Stimulated activated CD8-positive, alpha-beta memory T cell treated with anti-CD3 and anti-CD28 coated beads, Interleukin-4, amount 100 ng/mL, for 24 hours (primary cell): ENCODE data around the gene RPAIN.
A peak's percentile ranks its signal among the peaks of the same experiment; 100 is the strongest.
"Not testable (repeated sequence)": the region's sequence is repeated elsewhere in the genome, so short reads cannot be mapped to it uniquely, and the experiment has no call there.

Experiments
- DNase-seq: peaks from one replicate; pipeline ENCODE4 v3.0.0-alpha.2; 2020; ENCODE audit warnings: low read depth

Gene RPAIN

DNA sequence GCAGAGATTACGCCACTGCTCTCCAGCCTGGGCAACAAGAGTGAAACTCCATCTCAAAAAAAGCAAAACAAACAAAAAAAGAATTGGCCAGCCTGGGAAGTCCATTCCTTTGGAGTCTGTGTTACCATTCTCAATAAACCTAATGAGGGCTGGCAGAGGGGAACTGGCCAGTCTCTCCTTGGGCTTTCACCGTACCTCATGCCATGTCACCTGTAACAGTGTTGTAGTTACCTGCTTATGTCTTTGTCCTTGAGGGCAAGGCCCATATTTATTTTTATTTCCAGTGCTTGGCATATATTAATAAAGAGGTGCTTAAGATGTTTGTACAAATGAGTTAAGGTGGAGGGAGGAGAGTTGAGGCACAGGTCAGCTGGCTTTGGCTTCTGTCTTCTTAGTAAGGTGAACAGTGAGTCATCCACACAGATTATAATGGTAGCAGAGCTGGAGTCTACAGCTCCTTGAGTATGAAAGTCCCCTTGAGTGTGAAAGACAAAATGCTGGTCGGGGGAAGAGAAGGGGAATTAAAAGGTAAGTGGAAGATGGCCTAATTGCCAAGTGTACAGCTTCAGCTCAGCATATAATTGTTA is 10.5 kb downstream of the RPAIN start:
- DNase-seq, result no peak

DNA sequence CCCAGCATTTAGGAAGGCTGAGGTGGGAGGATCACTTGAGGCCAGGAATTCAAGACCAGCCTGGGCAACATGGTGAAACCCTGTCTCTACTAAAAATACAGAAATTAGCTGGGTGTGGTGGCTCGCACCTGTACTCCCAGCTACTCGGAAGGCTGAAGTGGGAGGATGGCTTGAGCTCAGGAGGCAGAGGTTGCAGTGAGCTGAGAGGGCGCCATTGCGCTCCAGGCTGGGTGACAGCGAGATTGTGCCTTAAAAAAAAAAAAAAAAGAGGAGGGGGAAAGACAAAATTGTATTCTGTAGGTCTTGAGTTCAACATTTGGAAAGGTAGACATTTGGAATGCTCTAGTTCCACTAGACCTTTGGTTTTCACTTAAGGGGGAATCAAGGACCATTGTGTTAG is 11.3 kb downstream of the RPAIN start:
- DNase-seq, result not testable (repeated sequence)

DNA sequence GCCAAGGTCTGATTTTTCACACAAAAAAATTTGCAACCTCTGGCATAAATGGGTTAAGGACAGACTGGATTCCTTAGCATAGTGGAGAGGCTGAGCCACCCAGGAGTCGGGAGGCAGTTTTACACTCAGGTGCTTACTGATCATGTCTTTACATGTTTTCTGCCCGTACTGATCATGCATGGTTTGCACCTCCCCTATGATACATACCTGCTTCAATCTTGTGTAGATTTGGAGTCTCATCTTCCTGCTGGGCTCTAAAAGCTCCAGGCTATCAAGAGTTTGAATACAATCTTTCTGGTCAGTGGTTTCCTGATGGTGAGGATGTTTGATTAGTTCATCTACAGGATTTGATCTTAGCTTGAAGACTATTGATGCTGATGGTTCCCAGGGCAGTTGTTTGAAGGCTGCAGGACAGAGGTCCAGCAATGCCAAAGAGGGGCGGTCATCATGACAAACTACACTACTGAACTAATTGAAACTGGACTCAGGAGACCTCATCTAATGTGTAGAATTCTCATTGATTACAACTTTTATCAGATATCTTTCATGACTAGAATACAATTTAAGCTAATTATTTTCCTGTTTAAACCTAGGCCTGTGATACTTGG is 12.1 kb downstream of the RPAIN start:
- DNase-seq, result no peak

DNA sequence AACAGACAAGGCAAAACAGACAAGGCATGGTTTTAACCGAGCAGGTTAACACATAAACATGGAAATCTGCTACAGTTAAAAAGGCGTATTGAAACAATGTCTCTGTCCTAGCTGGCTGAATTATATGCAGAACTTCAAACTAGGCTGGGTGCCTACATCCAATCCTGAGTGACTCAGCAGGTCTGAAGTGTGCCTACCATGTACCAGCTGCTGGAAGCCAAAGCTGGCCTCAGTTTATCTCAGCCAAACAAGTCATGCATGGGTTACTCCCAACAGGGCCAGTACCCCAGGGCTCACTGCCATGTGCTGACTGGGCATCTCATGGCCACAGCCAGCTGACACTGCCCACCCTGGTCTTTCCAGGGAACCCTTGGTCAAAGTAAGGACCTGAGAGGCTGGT is 15.0 kb downstream of the RPAIN start:
- DNase-seq, result no peak

DNA sequence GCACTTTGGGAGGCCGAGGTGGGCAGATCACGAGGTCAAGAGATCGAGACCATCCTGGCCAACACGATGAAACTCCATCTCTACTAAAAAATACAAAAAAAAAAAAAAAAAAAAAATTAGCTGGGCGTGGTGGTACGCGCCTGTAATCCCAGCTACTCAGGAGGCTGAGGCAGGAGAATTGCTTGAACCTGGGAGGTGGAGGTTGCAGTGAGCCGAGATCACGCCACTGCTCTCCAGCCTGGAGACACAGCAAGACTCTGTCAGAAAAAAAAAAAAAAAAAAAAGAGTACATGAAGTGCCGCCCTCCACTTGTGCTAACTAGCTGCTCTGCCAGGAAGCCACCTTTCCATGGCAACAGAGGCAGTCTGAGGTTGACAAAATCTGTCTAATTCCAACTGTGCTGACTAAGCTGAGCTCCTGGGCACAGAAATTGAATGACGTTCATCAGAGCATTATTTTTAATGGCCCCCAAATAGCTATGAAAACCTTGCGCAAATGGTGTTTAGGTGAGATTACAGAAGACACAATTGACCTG is 15.9 kb downstream of the RPAIN start:
- not testable (repeated sequence) for DNase-seq

DNA sequence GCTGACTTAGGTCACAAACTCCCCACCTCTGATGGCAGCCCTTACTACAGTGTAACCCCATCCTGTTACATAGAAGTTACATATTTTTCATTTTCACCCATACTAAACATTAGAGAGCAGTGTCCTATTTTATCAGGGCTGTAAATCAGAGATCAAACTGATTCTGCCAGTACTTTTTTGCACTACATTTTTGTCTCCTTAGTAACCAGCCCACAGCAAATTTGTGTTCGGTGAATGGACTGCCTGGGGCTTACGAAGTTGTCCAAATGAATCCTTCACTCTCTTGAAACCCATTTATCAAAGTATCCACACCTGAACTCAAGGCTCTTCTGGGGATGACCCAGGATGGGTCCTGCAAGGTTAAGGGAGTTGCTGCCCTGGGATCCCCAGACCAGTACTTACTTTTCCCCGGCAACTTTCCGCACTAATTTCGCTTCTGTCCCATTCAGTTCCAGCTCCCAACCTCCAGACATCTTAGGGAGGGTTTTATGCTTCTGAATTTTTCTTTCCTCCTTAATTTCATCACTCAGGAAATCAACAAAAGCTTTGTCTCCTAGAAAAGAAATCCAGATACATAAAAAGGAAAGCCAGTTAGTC is 17.8 kb downstream of the RPAIN start:
- DNase-seq, result no peak

DNA sequence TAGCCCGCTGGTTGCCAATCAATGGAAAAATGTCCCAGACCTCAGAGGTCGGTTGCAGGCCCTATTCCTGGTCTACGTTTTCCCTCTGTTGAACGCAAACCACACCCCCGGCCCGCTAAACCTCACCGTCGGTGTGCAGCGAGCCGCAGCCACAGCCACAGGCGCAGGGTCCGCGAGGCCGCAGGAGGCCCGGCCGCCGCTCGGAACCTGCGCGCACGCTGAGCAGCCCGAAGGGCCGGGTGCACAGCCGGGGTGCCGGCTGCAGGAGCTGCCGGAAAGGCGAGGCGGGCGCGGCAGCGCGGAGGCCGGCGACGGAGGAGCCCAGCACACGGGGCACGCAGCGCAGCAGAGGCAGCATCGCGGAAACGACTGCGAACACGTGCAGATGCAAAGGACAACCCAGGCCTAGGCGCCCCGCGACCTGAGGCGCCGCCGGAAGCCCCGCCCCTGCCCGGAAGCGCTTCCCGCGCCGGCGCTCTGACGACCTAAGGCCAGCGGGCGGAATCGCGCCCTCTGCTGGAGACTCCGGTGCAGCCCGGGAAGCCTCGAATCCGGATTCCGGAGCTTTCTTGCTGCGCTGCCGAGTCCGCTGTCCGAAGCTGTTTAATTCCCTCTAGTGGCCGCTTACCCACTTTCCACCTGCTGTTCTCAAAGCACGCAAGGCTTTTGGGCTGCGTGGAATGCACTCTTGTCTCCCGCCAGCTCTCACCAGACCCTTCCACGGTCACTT is 18.9 kb downstream of the RPAIN start, which contains the start of gene C1QBP:
Gene C1QBP, minus strand, starts transcription at position 440 of the 730 bp plus-strand sequence. Its CDS starts 82 bp downstream, at position 358.
- DNase-seq, result peak; percentile 88

DNA sequence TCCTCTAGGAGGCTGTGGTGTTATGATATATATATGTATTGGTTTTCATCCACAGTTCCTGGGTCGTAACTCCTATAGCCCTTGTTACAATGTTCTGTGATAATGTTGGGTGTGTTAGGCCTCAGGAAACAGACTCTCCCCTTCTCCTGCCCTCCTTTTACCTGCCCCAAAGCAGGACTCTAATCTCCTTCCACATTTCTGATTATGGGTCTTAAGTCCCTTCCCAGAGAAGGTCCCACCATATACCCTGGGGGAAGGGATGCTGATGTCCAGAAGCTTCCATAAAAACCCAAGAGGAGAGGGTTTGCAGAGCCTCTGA is 19.4 kb downstream of the RPAIN start:
- DNase-seq, result no peak

DNA sequence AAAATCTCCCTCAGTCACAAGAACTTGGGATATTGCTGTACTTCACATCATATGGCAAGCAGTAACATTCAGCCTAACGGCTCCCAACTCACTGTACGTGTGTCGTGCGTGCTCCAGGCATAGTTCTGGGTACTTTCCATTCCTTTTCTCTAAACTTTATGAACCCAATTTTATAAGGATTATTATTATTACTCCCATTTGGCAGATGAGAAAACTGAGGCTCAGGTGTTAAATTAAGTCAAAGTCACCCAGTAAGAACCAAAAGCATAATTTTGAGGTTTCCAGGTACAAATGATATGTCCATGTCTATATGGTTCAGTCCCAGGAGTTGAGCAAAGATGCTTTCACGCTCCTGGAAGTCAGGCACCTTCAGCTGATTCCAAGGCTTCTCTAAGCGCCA is 23.7 kb downstream of the RPAIN start:
- DNase-seq, result no peak

DNA sequence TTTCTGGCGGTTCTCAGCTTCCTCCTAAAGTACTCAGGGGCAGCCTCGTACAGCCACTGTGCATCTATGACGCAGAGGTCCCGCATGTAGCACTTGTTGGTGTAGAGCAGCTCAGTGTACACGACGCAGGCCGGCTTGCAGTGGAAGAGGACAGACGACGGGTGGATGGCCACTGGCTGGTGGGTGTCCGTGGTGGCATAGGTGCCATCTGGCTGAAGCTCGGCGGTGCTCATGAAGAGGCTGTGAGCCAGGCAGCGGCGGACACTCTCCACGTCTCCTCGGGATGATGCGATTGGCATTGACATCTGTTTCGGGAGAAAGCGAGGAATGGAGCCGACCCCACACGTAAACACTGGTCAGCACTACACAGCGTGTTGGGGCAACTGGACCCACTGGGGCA is 24.2 kb downstream of the RPAIN start:
- DNase-seq, result no peak

DNA sequence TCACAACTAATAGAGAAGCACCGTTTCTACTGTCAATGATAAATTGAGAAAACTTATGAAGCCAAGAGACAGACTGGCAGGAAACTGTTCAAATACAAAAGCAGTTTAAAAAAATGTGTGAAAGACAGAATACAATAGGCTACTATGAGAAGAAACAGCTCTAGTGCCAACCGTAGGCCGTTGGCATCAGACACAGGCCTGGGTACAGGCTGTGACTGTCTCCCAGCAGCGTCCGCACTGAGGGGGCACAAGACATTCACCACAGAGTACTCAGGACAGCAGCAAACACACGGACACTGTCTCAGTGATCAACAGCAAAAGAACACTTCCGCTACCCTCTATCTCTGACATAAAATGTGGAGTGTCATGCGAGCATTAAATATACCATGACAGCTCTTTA is 26.8 kb downstream of the RPAIN start:
- no peak for DNase-seq

DNA sequence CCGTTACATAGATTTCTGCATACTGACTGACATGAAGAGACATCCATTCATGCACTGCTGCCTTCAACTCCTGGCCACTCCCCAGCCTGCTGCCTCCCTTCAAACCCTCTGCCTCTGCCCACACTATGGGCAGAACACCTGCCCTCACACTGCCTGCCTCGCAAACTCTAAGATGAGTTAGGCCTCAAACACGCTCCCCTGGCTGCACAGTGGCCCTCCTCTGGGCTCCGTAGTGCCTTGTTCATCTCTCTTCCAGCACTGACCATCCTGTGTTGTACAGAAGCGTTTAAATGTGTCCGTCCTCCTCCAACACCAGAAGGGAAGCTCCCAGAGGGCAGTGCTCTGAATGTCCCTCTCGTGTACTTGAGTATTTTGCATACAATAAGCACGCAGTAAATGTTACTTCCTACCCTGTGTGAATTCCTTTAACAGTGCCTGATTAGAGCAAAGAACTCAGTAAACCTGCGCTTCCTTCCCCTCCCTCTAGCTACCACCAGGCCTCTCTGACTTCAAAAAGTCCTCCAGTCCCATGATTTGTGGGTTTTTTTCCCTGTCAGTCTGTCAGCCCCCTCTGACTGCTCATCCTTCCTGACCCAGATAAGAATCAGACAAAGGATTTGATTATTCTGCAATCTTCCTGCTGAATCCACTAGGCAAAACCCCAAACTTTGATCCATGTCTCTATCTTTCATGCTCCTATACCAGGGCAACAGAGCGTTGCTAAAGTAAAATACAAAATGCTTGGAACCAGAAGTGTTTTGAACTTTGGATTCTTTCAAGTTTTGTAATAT is 44.9 kb downstream of the RPAIN start:
- DNase-seq, result no peak

DNA sequence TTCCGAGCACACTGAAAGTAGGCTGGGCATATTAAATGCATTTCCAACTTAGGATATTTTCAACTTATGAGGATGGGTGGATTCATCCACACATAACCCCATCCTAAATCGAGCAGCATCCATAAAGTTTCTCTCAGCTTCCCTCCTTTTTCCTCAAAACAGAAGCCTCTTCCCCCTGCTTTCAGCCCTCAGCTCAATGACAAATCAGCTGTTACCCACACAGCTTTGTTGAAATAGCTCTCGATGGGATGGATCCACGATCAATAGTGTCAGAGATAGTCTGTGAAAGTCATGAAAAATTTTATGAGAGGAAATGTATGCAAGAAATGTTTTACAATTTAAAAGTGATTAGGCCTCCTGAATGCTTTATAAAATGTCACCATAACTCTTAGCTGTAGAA is 46.3 kb downstream of the RPAIN start:
- no peak for DNase-seq

DNA sequence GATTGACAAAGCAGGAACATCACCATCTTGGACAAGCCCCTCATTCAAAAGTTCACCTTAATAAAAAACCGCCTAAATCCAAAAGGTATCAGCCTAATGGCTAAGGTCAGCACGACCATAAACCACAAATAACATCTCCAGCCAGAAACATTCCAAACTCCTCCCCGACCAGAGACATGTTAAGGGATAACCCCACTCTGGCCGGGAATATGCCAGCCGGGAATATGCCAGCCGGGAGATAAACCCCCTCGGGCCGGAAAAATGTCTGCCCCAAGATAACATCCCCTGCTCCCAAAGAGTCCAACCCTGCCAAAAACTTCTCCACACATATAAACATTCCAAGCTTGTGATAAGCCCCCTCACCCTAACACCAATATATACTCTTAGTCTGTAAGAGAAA is 47.4 kb downstream of the RPAIN start:
- no peak for DNase-seq

DNA sequence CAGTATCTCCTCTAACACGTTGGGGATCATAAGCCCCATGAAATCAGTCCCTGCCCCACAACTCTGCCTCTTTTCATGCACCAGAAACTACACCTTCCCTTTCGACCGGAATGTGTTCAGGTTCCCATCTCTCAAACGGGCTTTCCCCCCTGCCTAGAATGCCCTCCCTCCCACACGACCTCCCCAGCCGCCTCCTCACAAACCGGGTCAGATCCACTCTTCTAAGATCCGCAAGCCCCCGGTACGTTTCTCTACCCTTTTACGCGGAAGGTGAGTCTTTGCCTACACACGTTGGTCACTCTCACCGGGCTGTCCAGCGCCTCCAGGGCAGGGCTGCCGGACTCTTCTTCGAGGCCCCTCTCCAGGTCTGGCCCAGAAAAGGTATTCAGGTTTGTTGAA is 48.1 kb downstream of the RPAIN start:
- DNase-seq, result no peak

DNA sequence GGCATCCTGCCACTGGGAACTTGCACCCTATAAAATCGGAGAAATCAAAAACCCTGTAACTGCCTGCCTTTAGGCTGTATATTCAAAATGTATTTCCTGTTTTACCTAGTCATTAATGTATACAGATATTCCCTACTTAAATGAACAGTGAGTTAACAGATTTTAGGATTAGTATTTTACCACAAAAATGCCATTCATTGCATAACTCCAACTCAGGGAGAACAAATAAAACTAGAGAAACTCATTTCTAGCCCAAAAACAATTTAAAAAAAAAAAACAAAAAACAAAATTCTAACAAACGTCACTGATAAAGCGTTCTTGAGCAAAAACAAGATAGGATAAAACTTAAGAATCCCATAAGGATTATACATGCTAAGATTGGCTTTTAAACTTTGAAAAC is 52.5 kb downstream of the RPAIN start:
- no peak for DNase-seq

DNA sequence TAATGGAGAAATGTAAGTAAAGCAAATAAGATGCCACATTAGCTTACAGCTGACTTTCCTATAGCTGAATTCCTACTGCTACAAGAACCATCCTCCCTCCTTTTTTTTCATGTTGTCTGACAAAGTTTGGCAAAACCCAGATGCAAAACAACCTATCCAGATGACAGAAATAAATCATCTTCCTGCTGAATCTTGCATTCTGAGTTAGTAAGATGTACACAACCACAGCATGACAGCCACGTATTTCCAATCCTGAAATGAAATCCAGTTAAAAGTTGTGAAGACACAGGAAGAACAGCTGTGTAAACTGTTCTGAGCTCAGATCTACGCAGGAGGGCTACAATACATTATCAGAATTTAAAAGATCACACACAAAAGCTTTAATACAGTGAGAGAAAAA is 53.9 kb downstream of the RPAIN start:
- no peak for DNase-seq

DNA sequence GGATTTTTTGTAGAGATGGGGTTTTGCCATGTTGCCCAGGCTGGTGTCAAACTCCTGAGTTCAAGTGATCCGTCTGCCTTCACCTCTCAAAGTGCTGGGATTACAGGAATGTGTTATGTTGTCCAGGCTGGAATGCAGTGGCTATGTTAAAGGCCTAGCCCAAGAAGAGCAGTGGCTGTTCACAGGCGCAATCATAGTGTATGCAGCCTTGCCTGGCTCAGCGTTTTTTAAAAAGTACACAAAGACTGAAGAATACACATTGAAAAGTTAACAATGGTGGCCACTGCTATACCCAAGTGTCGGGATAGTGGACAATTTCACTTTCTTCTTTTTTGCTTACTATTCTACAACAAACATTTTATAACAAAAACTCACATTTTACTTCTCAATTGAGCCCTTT is 59.0 kb downstream of the RPAIN start:
- DNase-seq, result no peak

DNA sequence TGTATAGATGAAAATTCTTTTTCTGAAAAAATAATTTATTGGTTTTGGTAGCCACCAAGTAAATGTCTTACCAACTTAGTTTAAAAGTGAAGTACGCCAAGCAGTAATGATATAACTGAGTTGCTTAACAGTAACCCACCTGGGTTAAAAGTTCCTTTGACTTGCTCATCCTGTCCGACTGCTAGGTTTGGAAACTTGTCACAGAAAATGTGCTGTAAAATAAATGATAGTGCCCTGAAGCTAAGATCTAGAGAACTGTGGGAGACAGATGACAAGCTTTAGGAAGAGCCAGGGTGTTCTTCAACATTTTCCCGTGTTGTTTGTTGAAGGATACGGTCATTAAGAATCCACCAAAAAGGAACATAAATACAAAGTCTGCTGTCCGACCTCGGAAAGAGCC is 61.0 kb downstream of the RPAIN start:
- DNase-seq, result no peak

DNA sequence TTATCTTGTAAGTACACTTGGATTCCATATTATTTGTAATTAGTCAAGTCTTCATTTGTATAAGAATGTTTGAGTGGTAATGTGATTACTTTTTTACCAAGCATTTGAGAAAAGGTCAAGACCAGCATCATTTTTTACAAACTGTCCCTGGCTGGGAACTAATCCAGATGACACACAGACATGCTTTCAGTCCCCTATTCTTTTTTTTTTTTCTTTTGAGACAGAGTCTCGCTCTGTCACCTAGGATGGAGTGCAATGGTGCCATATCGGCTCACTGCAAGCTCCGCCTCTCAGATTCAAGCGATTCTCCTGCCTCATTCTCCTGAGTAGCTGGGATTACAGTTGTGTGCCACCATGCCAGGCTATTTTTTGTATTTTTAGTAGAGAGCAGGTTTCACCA is 61.5 kb downstream of the RPAIN start:
- no peak for DNase-seq
